HEK293 (cell line): ENCODE measurements around the gene KXD1.

Experiments
- AEBP2 ChIP-seq: fragments of 450-650 bp; formaldehyde crosslinking; IDR thresholded peaks from 2 replicates; pipeline ENCODE4 v1.5.1; 2016; ENCODE audit warnings: missing biosample characterization, missing genetic modification characterization, borderline replicate concordance
- BCL11B ChIP-seq: fragments of 450-650 bp; formaldehyde crosslinking; IDR thresholded peaks from 2 replicates; pipeline ENCODE4 v1.5.1; 2016; ENCODE audit warnings: low read depth, missing biosample characterization, missing genetic modification characterization
- KLF10 ChIP-seq: fragments of 450-650 bp; IDR thresholded peaks from 2 replicates; pipeline ENCODE4 v1.5.1; 2018; ENCODE audit warnings: missing biosample characterization, mild to moderate bottlenecking, missing genetic modification characterization
- OVOL3 ChIP-seq: fragments of 450-650 bp; formaldehyde crosslinking; IDR thresholded peaks from 2 replicates; pipeline ENCODE4 v1.5.1; 2016; ENCODE audit warnings: missing biosample characterization, missing genetic modification characterization
- SETDB1 ChIP-seq: IDR thresholded peaks from one replicate; pipeline ENCODE4 v1.6.1; 2017; ENCODE audit warnings: mild to moderate bottlenecking, low read length, moderate library complexity, mixed read lengths; ENCODE audit not compliant: insufficient read length
- SP3 ChIP-seq: fragments of 450-650 bp; formaldehyde crosslinking; IDR thresholded peaks from 2 replicates; pipeline ENCODE4 v1.5.1; 2016; ENCODE audit warnings: missing biosample characterization, missing genetic modification characterization
- SP7 ChIP-seq: fragments of 450-650 bp; formaldehyde crosslinking; IDR thresholded peaks from 2 replicates; pipeline ENCODE4 v1.5.1; 2016; ENCODE audit warnings: missing biosample characterization, missing genetic modification characterization
- ZBTB10 ChIP-seq: fragments of 450-650 bp; formaldehyde crosslinking; IDR thresholded peaks from 2 replicates; pipeline ENCODE4 v1.5.1; 2016; ENCODE audit warnings: missing biosample characterization, missing genetic modification characterization
- ZFHX2 ChIP-seq: fragments of 450-650 bp; formaldehyde crosslinking; conservative IDR thresholded peaks from 2 replicates; pipeline ENCODE4 v1.5.1; 2016; ENCODE audit warnings: missing biosample characterization, missing genetic modification characterization
- ZNF146 ChIP-seq: fragments of 450-650 bp; formaldehyde crosslinking; IDR thresholded peaks from 2 replicates; pipeline ENCODE4 v1.5.1; 2016; ENCODE audit warnings: missing biosample characterization, missing genetic modification characterization
- ZNF24 ChIP-seq: fragments of 450-650 bp; formaldehyde crosslinking; IDR thresholded peaks from 2 replicates; pipeline ENCODE4 v1.5.1; 2016; ENCODE audit warnings: missing biosample characterization, missing genetic modification characterization
- ZNF311 ChIP-seq: fragments of 450-650 bp; formaldehyde crosslinking; IDR thresholded peaks from 2 replicates; pipeline ENCODE4 v1.5.1; 2017; ENCODE audit warnings: missing biosample characterization, missing genetic modification characterization, borderline replicate concordance
- ZNF335 ChIP-seq: fragments of 450-650 bp; formaldehyde crosslinking; conservative IDR thresholded peaks from 2 replicates; pipeline ENCODE4 v1.5.1; 2016; ENCODE audit warnings: missing biosample characterization, missing genetic modification characterization
- ZNF416 ChIP-seq: fragments of 450-650 bp; formaldehyde crosslinking; IDR thresholded peaks from 2 replicates; pipeline ENCODE4 v1.5.1; 2016; ENCODE audit warnings: missing biosample characterization, missing genetic modification characterization
- ZNF501 ChIP-seq: fragments of 450-650 bp; formaldehyde crosslinking; IDR thresholded peaks from 2 replicates; pipeline ENCODE4 v1.5.1; 2016; ENCODE audit warnings: missing biosample characterization, missing genetic modification characterization
- ZNF518A ChIP-seq: fragments of 450-650 bp; formaldehyde crosslinking; conservative IDR thresholded peaks from 2 replicates; pipeline ENCODE4 v1.5.1; 2016; ENCODE audit warnings: low read depth, missing biosample characterization, missing genetic modification characterization
- ZNF544 ChIP-seq: fragments of 450-650 bp; formaldehyde crosslinking; IDR thresholded peaks from 2 replicates; pipeline ENCODE4 v1.5.0; 2017; ENCODE audit warnings: missing biosample characterization, missing genetic modification characterization
- ZNF561 ChIP-seq: fragments of 450-650 bp; IDR thresholded peaks from 2 replicates; pipeline ENCODE4 v1.5.1; 2018; ENCODE audit warnings: missing biosample characterization, missing genetic modification characterization, borderline replicate concordance
- ZNF76 ChIP-seq: fragments of 450-650 bp; formaldehyde crosslinking; IDR thresholded peaks from 2 replicates; pipeline ENCODE4; 2016; ENCODE audit warnings: low read depth, missing biosample characterization, missing genetic modification characterization, borderline replicate concordance
- TF ChIP-seq, protein P1 (sequence below): fragments of 450-650 bp; formaldehyde crosslinking; IDR thresholded peaks from 2 replicates; pipeline ENCODE4 v1.5.1; 2017; ENCODE audit warnings: missing biosample characterization, missing genetic modification characterization
- TF ChIP-seq, protein P2 (sequence below): sonication (generic); formaldehyde crosslinking; IDR thresholded peaks from 2 replicates; pipeline ENCODE4 v1.8.1; 2022; ENCODE audit warnings: mild to moderate bottlenecking, moderate library complexity, missing genetic modification reagents
- TF ChIP-seq, protein P3 (sequence below): fragments of 450-650 bp; IDR thresholded peaks from 2 replicates; pipeline ENCODE4 v1.5.1; 2018; ENCODE audit warnings: missing biosample characterization, mild to moderate bottlenecking, missing genetic modification characterization
- TF ChIP-seq, protein P4 (sequence below): fragments of 450-650 bp; IDR thresholded peaks from 2 replicates; pipeline ENCODE4 v1.5.1; 2018; ENCODE audit warnings: missing biosample characterization, missing genetic modification characterization
- TF ChIP-seq, protein P5 (sequence below): fragments of 450-650 bp; formaldehyde crosslinking; IDR thresholded peaks from 2 replicates; pipeline ENCODE4 v1.5.1; 2016; ENCODE audit warnings: missing biosample characterization, missing genetic modification characterization

Gene KXD1

GRCh38 chr19:18543814-18544475, 13.7 kb upstream of the KXD1 start (continued):
- TF ChIP-seq, protein P1, sequence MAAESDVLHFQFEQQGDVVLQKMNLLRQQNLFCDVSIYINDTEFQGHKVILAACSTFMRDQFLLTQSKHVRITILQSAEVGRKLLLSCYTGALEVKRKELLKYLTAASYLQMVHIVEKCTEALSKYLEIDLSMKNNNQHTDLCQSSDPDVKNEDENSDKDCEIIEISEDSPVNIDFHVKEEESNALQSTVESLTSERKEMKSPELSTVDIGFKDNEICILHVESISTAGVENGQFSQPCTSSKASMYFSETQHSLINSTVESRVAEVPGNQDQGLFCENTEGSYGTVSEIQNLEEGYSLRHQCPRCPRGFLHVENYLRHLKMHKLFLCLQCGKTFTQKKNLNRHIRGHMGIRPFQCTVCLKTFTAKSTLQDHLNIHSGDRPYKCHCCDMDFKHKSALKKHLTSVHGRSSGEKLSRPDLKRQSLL (tag by site-specific recombination): peak; percentile 95
- TF ChIP-seq, protein P2, sequence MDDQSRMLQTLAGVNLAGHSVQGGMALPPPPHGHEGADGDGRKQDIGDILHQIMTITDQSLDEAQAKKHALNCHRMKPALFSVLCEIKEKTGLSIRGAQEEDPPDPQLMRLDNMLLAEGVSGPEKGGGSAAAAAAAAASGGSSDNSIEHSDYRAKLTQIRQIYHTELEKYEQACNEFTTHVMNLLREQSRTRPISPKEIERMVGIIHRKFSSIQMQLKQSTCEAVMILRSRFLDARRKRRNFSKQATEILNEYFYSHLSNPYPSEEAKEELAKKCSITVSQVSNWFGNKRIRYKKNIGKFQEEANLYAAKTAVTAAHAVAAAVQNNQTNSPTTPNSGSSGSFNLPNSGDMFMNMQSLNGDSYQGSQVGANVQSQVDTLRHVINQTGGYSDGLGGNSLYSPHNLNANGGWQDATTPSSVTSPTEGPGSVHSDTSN (CRISPR knock-in tag): no peak
- no peak for TF ChIP-seq KLF10 (tag by site-specific recombination)
- TF ChIP-seq, protein P3, sequence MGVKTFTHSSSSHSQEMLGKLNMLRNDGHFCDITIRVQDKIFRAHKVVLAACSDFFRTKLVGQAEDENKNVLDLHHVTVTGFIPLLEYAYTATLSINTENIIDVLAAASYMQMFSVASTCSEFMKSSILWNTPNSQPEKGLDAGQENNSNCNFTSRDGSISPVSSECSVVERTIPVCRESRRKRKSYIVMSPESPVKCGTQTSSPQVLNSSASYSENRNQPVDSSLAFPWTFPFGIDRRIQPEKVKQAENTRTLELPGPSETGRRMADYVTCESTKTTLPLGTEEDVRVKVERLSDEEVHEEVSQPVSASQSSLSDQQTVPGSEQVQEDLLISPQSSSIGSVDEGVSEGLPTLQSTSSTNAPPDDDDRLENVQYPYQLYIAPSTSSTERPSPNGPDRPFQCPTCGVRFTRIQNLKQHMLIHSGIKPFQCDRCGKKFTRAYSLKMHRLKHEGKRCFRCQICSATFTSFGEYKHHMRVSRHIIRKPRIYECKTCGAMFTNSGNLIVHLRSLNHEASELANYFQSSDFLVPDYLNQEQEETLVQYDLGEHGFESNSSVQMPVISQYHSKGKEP (tag by site-specific recombination): no peak; the same call in 1 of the 2 replicates
- peak; percentile 48; the same call in 1 of the 2 replicates for TF ChIP-seq BCL11B
- TF ChIP-seq ZFHX2 (tag by site-specific recombination): 0 out of 2 replicates have a peak, but pooled peaks have one; percentile 11
- no peak for TF ChIP-seq SP7 (tag by site-specific recombination)
- TF ChIP-seq ZNF518A: no peak
- no peak for TF ChIP-seq ZNF311
- no peak for TF ChIP-seq SETDB1
- TF ChIP-seq ZNF24 (tag by site-specific recombination): peak; percentile 76
- TF ChIP-seq, protein P4, sequence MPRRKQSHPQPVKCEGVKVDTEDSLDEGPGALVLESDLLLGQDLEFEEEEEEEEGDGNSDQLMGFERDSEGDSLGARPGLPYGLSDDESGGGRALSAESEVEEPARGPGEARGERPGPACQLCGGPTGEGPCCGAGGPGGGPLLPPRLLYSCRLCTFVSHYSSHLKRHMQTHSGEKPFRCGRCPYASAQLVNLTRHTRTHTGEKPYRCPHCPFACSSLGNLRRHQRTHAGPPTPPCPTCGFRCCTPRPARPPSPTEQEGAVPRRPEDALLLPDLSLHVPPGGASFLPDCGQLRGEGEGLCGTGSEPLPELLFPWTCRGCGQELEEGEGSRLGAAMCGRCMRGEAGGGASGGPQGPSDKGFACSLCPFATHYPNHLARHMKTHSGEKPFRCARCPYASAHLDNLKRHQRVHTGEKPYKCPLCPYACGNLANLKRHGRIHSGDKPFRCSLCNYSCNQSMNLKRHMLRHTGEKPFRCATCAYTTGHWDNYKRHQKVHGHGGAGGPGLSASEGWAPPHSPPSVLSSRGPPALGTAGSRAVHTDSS (tag by site-specific recombination): no peak
- TF ChIP-seq, protein P5, sequence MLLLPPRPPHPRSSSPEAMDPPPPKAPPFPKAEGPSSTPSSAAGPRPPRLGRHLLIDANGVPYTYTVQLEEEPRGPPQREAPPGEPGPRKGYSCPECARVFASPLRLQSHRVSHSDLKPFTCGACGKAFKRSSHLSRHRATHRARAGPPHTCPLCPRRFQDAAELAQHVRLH: 0 out of 2 replicates have a peak, but pooled peaks have one; percentile 35
- no peak; the same call in 1 of the 2 replicates for TF ChIP-seq OVOL3 (tag by site-specific recombination)
- peak; percentile 29; the same call in 1 of the 2 replicates for TF ChIP-seq ZBTB10
- TF ChIP-seq ZNF76 (tag by site-specific recombination): no peak; the same call in 1 of the 2 replicates
- no peak for TF ChIP-seq ZNF416 (tag by site-specific recombination)
- TF ChIP-seq SP3 (tag by site-specific recombination): peak; percentile 47; the same call in 1 of the 2 replicates
- no peak for TF ChIP-seq ZNF561 (tag by site-specific recombination)
- peak; percentile 94 for TF ChIP-seq ZNF335 (tag by site-specific recombination)
- TF ChIP-seq ZNF146 (tag by site-specific recombination): no peak
- TF ChIP-seq ZNF544: no peak
- no peak for TF ChIP-seq AEBP2 (tag by site-specific recombination)
- TF ChIP-seq ZNF501 (tag by site-specific recombination): no peak
